CD4-positive, alpha-beta T cell treated with Interleukin-4 for 4 hours (primary cell): ENCODE measurements around the gene ZNF592.

Experiments
- DNase-seq: peaks from one replicate; pipeline ENCODE4 v3.0.0-alpha.2; 2020

The ZNF592 gene

DNA sequence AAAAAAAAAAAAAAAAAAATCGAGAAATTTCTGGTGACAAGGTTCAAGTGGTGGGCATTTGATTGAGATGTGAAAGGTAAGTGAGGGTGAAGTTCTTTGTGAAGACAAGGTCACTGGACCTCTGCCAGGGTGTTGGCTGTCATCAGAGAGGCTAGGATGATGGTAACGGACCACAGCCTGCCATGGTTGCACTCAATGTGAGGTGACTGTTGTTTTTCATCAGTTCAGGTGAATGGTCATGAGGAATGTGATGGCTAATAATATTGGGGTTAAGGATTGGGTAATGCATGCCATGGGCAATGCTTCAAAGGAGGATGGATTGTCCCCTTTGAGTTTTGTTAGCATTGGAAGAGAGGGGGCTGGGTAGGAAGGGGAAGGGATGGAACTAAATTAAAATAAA, 64.5 kb downstream of the ZNF592 start:
- DNase-seq = no peak

DNA sequence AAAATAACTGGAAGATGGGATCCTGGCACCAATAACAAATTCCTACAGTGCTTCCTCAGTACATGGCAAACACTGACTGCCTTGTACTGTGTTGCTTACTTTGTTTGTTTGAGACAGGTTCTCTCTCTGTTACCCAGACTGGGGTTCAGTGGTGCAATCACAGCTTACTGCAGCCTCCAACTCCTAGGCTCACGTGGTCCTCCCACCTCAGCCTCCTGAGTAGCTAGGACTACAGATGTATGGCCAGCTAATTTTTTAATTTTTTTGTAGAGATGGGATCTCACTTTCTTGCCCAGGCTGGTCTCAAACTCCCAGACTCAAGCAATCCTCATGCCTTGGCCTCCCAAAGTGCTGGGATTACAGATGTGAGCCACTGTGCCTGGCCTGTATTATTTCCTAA, 65.0 kb downstream of the ZNF592 start:
- DNase-seq = no peak

DNA sequence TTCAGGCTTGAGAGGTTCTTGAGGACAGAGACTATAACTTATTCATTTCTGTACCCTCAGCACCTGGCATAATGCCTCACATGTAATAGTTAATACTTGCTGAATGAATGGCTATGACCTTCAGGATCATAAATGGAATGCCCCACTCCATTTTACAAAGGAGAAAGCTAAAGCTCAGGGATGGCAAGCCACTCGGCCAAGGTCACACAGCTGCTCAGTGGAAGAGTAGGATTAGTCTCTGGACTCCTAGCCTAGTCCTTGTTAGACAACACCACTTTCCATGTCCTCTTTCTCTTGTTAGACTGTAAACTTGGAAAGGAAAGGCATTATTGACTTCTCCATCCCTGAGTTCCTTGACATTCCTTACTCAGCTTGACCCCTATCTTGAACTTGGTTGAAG, 65.5 kb downstream of the ZNF592 start:
- DNase-seq = no peak

DNA sequence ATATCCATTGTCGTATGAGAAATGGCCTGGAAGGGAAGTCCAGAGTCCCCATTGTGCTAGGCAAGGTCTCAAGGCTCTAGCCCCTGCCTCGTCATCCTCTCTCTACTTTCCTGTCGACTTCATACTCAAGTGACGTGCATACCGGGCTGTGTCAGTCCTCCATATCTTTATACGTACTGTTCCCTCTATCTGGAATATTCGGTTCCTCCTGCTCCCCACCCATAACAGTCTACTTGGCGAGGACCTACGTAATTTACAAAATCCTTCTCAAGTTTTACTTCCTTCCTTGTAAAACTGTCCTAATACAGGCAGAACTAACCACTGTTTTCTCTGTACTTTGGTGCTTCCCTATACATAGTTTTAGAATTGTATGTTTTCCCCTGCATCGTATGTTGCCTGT, 66.5 kb downstream of the ZNF592 start:
- DNase-seq = no peak

GRCh38 chr15:84816694-84817465, 68.5 kb downstream of the ZNF592 start, which contains the start of gene ALPK3:
Gene ALPK3 (plus strand): TSS chr15:84817356. CDS start chr15:84817453, 97 bp downstream.
- no peak for DNase-seq

DNA sequence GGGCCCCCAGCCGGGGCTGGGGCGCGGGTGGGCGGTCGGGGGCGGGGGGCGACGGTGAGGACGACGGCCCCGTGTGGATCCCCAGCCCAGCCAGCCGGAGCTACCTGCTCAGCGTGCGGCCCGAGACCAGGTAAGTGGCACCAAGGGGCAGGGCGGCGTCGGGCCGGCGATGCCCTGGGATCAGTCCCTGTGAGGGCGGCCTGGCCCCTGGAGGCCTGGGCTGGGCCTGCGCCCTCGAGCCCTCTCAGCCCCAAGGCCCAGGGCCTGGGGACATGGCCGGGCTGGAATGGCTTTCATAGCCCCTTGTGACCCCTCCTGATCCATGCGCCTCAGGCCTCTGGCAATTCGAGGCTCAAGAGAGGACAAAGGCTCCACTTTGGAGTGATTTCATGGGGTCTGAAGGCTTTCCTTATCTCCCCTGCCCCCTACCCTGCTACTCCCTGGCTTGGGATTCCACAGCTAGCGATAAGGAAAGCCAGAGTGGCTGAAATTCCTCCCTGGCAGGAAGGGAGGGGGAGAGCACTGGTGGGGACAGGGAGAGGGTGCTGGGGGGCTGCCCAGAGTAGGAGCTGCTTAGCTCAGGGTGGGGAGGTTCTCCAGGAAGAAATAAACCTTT, 69.2 kb downstream of the ZNF592 start:
- DNase-seq = no peak

DNA sequence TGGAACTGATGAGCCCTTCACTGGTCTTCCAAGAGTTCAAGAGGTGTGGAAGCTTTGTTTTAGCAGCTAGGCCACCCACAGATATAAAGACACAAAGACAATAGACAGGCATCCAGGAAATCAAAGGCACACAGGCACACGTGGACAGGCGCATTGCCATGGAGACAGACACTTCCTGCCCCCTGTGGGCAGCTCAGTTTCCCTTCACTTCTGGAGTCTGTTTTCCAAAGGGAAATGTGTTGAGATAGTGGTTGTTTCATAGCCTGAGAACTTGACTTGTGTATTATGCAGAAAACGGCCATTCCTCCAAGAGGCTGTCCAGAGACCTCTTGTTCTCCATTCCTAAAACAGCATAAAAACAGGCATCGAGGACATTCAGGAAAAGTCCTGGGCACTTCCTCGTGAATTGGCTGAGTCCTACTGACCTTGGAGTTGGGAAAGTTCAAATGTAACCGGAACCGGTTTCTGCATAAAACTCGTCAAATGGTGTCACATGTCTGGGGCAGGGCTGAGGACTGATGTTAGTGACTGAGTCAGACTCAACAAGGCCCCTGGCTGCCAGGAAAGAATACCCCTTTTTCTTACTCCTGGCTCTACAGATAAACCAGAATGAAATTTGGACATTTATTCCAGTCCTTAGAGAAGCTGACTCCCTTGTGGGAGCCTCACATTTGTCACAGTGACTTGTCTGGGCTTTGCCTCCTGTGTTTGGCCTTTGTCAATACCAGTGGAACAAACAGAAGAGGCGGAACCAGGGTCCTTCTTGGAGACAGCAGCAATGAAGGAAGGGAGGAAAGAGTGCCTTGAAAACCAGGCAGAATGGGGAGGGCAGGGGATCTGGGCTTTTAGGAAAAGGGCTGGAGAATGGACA, 70.1 kb downstream of the ZNF592 start:
- no peak for DNase-seq

DNA sequence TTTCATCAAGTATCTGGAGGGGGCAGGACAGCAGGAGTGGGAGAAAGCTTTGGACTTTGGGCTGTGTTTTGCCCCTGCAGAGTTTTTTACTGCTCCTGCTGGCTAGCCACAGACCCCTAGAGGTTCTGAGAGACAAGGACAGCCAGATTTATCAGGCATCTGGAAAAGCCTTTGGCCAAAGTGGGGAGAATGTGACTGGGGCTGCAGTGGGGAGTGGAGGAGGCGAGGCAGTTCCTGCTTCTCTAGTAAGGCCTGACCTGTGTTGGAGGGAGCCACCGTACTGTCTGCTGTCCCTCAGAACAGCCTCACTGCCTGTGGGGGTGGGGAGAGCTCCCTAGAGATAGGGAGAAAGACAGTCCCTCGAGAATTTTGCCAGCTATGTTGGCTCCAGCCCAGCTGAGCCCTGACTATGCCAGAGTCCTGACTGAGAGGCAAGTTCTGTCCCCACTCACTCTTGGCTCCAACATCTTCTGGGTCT, 70.9 kb downstream of the ZNF592 start:
- no peak for DNase-seq

DNA sequence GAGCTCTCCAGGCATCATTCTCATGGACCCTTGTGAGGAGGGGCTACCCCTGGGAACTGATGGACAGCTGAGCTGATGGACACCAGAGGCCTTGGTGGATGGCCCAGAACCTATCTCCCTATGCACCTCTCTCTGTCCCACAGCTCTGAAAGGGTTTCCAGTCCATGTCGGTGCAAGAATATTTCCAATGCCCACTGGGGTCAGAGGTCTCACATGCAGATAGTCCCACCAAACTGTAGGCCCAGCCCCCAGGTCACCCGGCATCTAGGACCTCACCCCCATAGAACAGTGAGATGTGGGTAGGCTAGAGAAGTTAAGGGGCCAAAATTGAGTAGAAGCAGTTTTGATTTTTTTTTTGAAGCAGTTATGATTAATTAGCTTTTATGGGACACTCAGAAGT, 71.4 kb downstream of the ZNF592 start:
- DNase-seq = no peak

DNA sequence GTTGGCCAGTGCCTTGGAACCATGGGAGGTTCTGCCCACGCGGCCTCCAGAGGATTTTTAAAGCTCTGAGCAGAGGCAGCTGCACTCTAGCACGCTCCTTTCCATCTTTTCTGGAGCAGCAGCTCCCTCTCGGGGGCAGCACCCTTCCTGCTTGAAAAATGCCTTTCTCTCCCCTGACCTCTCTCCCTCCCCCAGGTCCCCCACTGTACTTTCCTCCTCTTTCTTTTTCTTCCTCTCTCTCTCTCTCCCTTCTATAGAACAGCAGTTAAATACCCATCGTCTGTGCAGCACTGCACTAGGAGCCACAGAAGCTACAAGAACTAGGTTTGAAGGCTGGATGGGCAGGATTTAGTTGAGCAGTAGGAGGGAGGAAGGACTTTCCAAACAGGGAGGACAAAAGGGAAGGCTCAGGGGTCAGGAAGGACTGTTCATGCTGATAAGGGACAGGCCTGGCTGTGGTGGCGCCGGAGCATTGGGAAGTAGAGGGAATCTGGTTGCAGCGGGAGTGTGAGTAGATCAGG, 73.2 kb downstream of the ZNF592 start:
- DNase-seq = no peak

DNA sequence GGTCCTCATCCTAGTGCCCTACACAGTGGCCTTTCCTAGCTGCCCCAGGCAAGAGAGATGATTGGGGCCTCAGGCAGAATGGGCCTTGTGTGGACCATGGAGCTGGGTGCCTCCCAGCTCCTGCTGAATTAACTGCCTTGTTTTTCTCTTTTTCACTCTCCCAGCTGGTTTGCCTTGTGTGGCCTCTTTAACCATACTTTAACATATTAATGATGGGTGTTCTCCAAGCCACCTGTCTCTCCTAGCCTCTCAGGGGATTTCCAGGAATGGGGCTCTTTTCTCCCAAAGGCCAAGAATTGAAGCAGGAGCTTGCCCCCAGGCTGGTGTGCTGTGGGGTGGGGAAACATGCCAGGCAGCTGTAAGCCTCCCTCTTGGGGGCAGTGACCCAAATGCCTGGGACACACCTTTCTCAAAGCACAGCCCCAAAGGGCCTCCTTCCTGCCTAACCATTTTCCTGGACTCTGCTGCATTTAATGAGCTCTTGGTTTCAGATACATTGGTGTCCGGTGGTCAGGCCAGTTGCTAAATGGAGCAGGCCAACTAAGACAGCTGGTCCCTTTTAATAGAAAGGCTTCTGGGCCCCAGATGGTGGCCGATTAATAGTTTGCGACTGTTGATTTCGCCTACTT, 74.4 kb downstream of the ZNF592 start:
- DNase-seq = no peak

GRCh38 chr15:84823282-84823878, 75.0 kb downstream of the ZNF592 start:
- DNase-seq = no peak

- DNase-seq = no peak
These were observed 76.0 kb downstream of the ZNF592 start for GRCh38 chr15:84824260-84825007.

- DNase-seq = no peak
These were observed 78.0 kb downstream of the ZNF592 start for GRCh38 chr15:84826369-84826823.

GRCh38 chr15:84827246-84827645, 78.9 kb downstream of the ZNF592 start:
- DNase-seq = no peak

GRCh38 chr15:84828086-84828908, 79.9 kb downstream of the ZNF592 start:
- no peak for DNase-seq

GRCh38 chr15:84829428-84829827, 81.0 kb downstream of the ZNF592 start:
- DNase-seq = no peak

- DNase-seq = no peak
These were observed 81.6 kb downstream of the ZNF592 start for GRCh38 chr15:84830036-84830435.

DNA sequence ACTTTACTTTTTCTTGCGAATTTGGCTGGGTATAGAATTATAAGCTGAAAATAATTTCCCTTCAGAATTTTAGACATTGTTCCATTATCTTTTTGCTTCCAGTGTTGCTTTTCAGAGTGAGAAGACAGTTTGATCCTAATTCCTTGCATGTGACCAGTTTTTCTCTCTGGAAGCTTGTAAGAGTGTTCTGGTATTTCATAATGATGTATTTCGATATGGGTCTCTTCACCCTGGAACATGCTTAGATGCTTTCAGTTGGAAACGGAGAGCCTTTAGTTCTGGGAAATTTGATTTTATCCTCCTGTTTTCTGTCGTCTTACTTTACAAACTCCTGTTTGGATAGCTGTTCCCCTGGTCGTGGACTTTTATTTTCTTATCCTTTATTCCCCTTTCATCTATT, 82.6 kb downstream of the ZNF592 start:
- DNase-seq = no peak

DNA sequence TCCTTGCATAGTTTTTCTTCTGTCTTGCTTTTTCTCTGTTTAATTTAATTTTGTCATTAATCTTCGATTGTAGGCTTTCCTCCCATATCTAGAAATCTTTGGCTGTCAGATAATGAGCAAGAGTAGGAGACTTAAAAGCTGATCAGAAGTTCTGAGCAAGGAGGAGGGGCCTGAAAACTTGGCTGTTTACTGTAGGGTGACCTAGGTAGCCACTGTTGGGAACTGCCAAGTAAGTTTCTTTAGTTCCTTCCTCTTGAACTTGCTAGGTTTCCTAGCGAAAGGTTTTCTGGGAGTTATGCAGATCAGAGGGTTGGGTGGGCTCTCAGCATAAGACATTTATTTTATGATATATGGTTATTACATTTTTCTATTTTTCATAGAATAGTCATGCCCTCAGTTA, 83.2 kb downstream of the ZNF592 start:
- no peak for DNase-seq
